ENCODE measurements around the gene IRAK2. TPM values are rescaled to one million over a fixed set of nuclear protein-coding genes. Genes with fewer than 3 reads are reported as not detected.

Gene IRAK2
- total RNA-seq, 4 donors from 2014 or later: 0.20 to 4.9 (median 3.4) TPM

DNA sequence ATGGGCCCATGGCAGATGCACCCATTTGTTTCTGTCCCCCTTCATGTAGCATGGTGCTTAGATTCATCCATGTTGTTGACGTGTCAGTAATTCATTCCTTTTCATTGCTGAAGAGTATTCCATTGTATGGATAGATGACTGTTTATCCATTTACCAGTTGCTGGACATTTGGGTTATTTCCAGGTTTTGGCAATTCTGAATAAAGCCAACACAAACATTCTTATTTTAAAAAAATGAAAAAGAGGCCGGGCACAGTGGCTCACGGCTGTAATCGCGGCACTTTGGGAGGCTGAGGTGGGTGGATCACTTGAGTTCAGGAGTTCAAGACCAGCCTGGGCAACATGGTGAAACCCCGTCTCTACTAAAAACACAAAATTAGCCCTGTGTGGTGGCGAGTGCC, 64.9 kb downstream of the IRAK2 start:
- H3K36me3 ChIP-seq: no peaks in the 10 kb centered on the region
- intact Hi-C loops (cut with DNase I; ENCODE audit: low total_unique reads) (loop anchor here (10.0 kb wide), 1 partner anchor 65 kb away; the partner anchor contains the start of gene IRAK2), in situ Hi-C loops (cut with MboI; ENCODE audit: low pct_ligation_motif_present in 1 of 4, low pct_unique_long_range_greater_than_20kb in 1 of 4, low sequenced_read_pairs in 3 of 4) (loop anchor here in 3 of 4 donors (10.0 to 25.0 kb wide), 2 partner anchors 65 to 242 kb away; partner anchors contain the start of genes EMC3 (in 2 of the 3) and IRAK2 (in 2 of the 3))

GRCh38 chr3:10232137-10232536, 67.4 kb downstream of the IRAK2 start:
- 74 to 100% methylated on average over 3 to 7 of the region's 7 CpGs for WGBS, 2 donors (ENCODE audit: low coverage in 1 of 2)

More for the DNA sequence above, 64.9 kb downstream of the IRAK2 start:
- peaks cover 6 to 8% (median 7%) of the 10 kb centered on the region in 4 donors for H3K4me1 ChIP-seq
- no peak for TF ChIP-seq POLR2AphosphoS5 (IDR thresholded peaks at IDR 0.05)
- TF ChIP-seq EP300 (IDR thresholded peaks at IDR 0.05; ENCODE audit: low read depth): no peak
- no peak for TF ChIP-seq POLR2A (IDR thresholded peaks at IDR 0.05)
- TF ChIP-seq, protein P1, sequence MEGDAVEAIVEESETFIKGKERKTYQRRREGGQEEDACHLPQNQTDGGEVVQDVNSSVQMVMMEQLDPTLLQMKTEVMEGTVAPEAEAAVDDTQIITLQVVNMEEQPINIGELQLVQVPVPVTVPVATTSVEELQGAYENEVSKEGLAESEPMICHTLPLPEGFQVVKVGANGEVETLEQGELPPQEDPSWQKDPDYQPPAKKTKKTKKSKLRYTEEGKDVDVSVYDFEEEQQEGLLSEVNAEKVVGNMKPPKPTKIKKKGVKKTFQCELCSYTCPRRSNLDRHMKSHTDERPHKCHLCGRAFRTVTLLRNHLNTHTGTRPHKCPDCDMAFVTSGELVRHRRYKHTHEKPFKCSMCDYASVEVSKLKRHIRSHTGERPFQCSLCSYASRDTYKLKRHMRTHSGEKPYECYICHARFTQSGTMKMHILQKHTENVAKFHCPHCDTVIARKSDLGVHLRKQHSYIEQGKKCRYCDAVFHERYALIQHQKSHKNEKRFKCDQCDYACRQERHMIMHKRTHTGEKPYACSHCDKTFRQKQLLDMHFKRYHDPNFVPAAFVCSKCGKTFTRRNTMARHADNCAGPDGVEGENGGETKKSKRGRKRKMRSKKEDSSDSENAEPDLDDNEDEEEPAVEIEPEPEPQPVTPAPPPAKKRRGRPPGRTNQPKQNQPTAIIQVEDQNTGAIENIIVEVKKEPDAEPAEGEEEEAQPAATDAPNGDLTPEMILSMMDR (IDR thresholded peaks at IDR 0.05): no peak
- DNase-seq: no peak
- no peak overlapping the region for H3K4me3 ChIP-seq
- no peaks in the 10 kb centered on the region for H3K9me3 ChIP-seq
- WGBS, 2 donors (ENCODE audit: low coverage in 1 of 2): 89 to 91% methylated on average over 7 of the region's 7 CpGs
- no peak overlapping the region for H3K27ac ChIP-seq
- no peaks in the 10 kb centered on the region for H3K27me3 ChIP-seq

DNA sequence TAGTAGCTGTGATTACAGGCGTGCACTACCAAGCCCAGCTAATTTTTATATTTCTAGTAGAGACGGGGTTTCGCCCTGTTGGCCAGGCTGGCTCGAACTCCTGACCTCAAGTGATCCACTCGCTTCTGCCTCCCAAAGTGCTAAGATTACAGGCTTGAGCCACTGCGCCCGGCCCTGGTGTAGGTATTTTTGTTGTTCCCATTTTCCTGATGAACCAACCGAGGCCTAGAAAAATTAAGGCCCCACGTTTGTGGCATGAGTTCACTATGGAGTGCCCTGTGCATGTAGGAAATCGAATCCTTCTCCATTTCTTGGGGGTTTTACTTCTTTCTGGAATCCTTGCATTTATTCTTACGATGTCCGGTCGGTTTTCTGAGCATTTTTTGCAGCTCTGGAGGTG, 69.3 kb downstream of the IRAK2 start:
- no peaks in the 10 kb centered on the region for H3K4me1 ChIP-seq
- H3K27me3 ChIP-seq: no peaks in the 10 kb centered on the region
- 91 to 100% methylated on average over 2 to 13 of the region's 13 CpGs for WGBS, 2 donors (ENCODE audit: low coverage in 1 of 2)
- intact Hi-C loops (cut with DNase I; ENCODE audit: low total_unique reads): no loop called here
- no peaks in the 10 kb centered on the region for H3K9me3 ChIP-seq
- no peaks in the 10 kb centered on the region for H3K36me3 ChIP-seq
- TF ChIP-seq, protein P1 (IDR thresholded peaks at IDR 0.05): no peak
- TF ChIP-seq EP300 (IDR thresholded peaks at IDR 0.05; ENCODE audit: low read depth): no peak
- TF ChIP-seq POLR2AphosphoS5 (IDR thresholded peaks at IDR 0.05): no peak
- no peak for TF ChIP-seq POLR2A (IDR thresholded peaks at IDR 0.05)
- in situ Hi-C loops (cut with MboI; ENCODE audit: low pct_ligation_motif_present in 1 of 4, low pct_unique_long_range_greater_than_20kb in 1 of 4, low sequenced_read_pairs in 3 of 4): loop anchor here in 2 of 4 donors (25.0 kb wide), 1 partner anchor 247 kb away; the partner anchor contains the start of gene EMC3 (in 2 of the 2)
- DNase-seq: no peak
- no peak overlapping the region for H3K4me3 ChIP-seq
- no peak overlapping the region for H3K27ac ChIP-seq

More at GRCh38 chr3:10232137-10232536, 67.4 kb downstream of the IRAK2 start:
- Histone ChIP-seq H3K36me3 (no peaks in the 10 kb centered on the region), H3K4me1 (no peaks in the 10 kb centered on the region), H3K27me3 (no peaks in the 10 kb centered on the region), H3K27ac (no peak overlapping the region), H3K4me3 (no peak overlapping the region), H3K9me3 (no peaks in the 10 kb centered on the region)
- TF ChIP-seq EP300 (IDR thresholded peaks at IDR 0.05; ENCODE audit: low read depth) (no peak), POLR2A (IDR thresholded peaks at IDR 0.05) (no peak), POLR2AphosphoS5 (IDR thresholded peaks at IDR 0.05) (no peak)
- TF ChIP-seq, protein P1 (IDR thresholded peaks at IDR 0.05): no peak
- no peak for DNase-seq
- intact Hi-C loops (cut with DNase I; ENCODE audit: low total_unique reads): no loop called here
- in situ Hi-C loops (cut with MboI; ENCODE audit: low pct_ligation_motif_present in 1 of 4, low pct_unique_long_range_greater_than_20kb in 1 of 4, low sequenced_read_pairs in 3 of 4): loop anchor here in 2 of 4 donors (25.0 kb wide), 1 partner anchor 245 kb away; the partner anchor contains the start of gene EMC3 (in 2 of the 2)

GRCh38 chr3:10234526-10235230, 70.0 kb downstream of the IRAK2 start:
- no peak overlapping the region for H3K4me3 ChIP-seq
- in situ Hi-C loops (cut with MboI; ENCODE audit: low pct_ligation_motif_present in 1 of 4, low pct_unique_long_range_greater_than_20kb in 1 of 4, low sequenced_read_pairs in 3 of 4) (loop anchor here in 2 of 4 donors (25.0 kb wide), 1 partner anchor 247 kb away; the partner anchor contains the start of gene EMC3 (in 2 of the 2)), intact Hi-C loops (cut with DNase I; ENCODE audit: low total_unique reads) (no loop called here)
- H3K27ac ChIP-seq: no peak overlapping the region
- WGBS, 2 donors (ENCODE audit: low coverage in 1 of 2): 93 to 100% methylated on average over 1 to 36 of the region's 36 CpGs
- no peaks in the 10 kb centered on the region for H3K36me3 ChIP-seq
- TF ChIP-seq POLR2A (IDR thresholded peaks at IDR 0.05) (no peak), POLR2AphosphoS5 (IDR thresholded peaks at IDR 0.05) (no peak)
- no peaks in the 10 kb centered on the region for H3K4me1 ChIP-seq
- DNase-seq: no peak
- no peaks in the 10 kb centered on the region for H3K27me3 ChIP-seq
- H3K9me3 ChIP-seq: no peaks in the 10 kb centered on the region
